ENCODE results near the gene FOXS1.

DNA sequence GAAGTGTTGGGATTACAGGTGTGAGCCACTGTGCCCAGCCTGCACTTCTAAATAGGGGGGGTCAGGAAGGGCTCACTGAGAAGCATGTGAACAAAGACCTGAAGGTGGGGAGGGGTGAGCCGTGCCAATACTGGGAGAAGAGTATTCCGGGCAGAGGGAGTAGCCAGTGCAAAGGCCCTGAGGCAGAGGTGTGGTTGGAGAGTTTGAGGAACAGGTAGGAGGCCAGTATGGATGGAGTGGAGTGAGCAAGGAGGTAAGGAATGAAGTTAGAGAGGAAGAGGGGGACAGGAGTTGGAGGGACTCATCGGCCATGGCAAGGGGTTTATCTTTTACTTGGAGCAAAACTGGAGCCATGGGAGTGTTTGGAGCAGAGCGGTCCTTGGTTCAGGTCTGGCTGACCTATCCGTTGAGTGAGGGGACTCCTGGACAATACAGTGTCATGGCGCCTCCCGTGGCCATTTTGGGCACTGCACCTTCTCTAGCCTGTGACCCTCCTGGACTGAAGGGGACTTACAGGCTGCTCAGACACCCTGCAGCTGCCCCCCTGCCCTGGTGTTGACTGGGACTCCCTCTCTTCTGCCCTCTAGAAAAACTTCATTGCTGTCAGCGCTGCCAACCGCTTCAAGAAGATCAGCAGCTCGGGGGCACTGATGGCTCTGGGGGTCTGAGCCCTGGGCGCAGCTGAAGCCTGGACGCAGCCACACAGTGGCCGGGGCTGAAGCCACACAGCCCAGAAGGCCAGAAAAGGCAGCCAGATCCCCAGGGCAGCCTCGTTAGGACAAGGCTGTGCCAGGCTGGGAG is 12.1 kb downstream of the FOXS1 start:
- TF ChIP-seq CTCF (IDR thresholded peaks at IDR 0.05) (peak; percentile 34 to 44 (median 41)), POLR2A (IDR thresholded peaks at IDR 0.05) (no peak)
